Suprapubic skin (tissue), 3 donors: ENCODE results near the gene GOLGA2.

Experiments used
- CTCF ChIP-seq, 2 donors: fragments of 200-600 bp in 1 of 2; fragments of 450-650 bp in 1 of 2; sonication (generic) in 1 of 2; IDR thresholded peaks; one replicate each; pipeline ENCODE4 v1.5.1; 2016 to 2019; ENCODE audit warnings: antibody characterized with exemption in 2 of 2, mild to moderate bottlenecking in 1 of 2, moderate library complexity in 1 of 2
- POLR2AphosphoS5 ChIP-seq, 3 donors: sonication (generic); formaldehyde crosslinking; IDR thresholded peaks; one replicate each; pipeline ENCODE4 v1.6.1; 2017; ENCODE audit warnings: antibody characterized with exemption in 3 of 3

- TF ChIP-seq CTCF (IDR thresholded peaks at IDR 0.05) (no peak), POLR2AphosphoS5 (IDR thresholded peaks at IDR 0.05) (no peak)
These were observed 32.4 kb downstream of the GOLGA2 start for GRCh38 chr9:128243215-128244018.
